Endodermal cell (in vitro differentiated cells): Measurements from ENCODE around the gene NLK. TPM values are rescaled to one million over a fixed set of nuclear protein-coding genes. Genes with fewer than 3 reads are reported as not detected.

Source experiments
- DNase-seq: peaks from one replicate; pipeline ENCODE4 v3.0.0-alpha.2; 2017
- H3K27ac ChIP-seq: 2 replicates; pipeline ENCODE4 v1.5.1; 2013; ENCODE audit warnings: mild to moderate bottlenecking, low read depth, low read length, moderate library complexity
- H3K27me3 ChIP-seq: 2 replicates; pipeline ENCODE4 v1.6.1; 2013; ENCODE audit warnings: mild to moderate bottlenecking, low read length, moderate library complexity; ENCODE audit not compliant: insufficient read depth, control insufficient read depth, poor library complexity, severe bottlenecking
- H3K36me3 ChIP-seq: 2 replicates; pipeline ENCODE4 v1.7.0; 2013; ENCODE audit warnings: mild to moderate bottlenecking, low read length, moderate library complexity; ENCODE audit not compliant: control insufficient read depth, insufficient read depth
- H3K4me1 ChIP-seq: one replicate; pipeline ENCODE4 v1.7.0; 2013; ENCODE audit warnings: low read length; ENCODE audit not compliant: control insufficient read depth, insufficient read depth
- H3K4me3 ChIP-seq: 2 replicates; pipeline ENCODE4 v1.5.1; 2013; ENCODE audit warnings: mild to moderate bottlenecking, low read length, moderate library complexity
- H3K9ac ChIP-seq: 2 replicates; pipeline ENCODE4 v1.6.1; 2013; ENCODE audit warnings: mild to moderate bottlenecking, low read length, moderate library complexity; ENCODE audit not compliant: poor library complexity, severe bottlenecking; ENCODE audit errors: extremely low read depth
- H3K9me3 ChIP-seq: 2 replicates; pipeline ENCODE4 v1.6.1; 2013; ENCODE audit warnings: mild to moderate bottlenecking, low read length, moderate library complexity; ENCODE audit not compliant: control insufficient read depth
- H3K27ac Mint-ChIP-seq: 2 replicates; pipeline ENCODE4 v1.8.0; 2020; ENCODE audit warnings: mixed read lengths
- H3K27me3 Mint-ChIP-seq: 2 replicates; pipeline ENCODE4 v1.8.0; 2021; ENCODE audit warnings: mild to moderate bottlenecking, mixed read lengths; ENCODE audit not compliant: insufficient read depth
- H3K36me3 Mint-ChIP-seq: 2 replicates; pipeline ENCODE4 v1.8.0; 2020; ENCODE audit warnings: low read depth, mixed read lengths
- H3K4me1 Mint-ChIP-seq: 2 replicates; pipeline ENCODE4 v1.8.0; 2020; ENCODE audit warnings: mixed read lengths
- H3K4me3 Mint-ChIP-seq: 2 replicates; pipeline ENCODE4 v1.8.0; 2020; ENCODE audit warnings: mild to moderate bottlenecking, moderate library complexity, mixed read lengths
- H3K9me3 Mint-ChIP-seq: 2 replicates; pipeline ENCODE4 v1.8.0; 2020; ENCODE audit warnings: mild to moderate bottlenecking, mixed read lengths
- CTCF ChIP-seq: fragments of 200-600 bp; sonication (generic); conservative IDR thresholded peaks from 2 replicates; pipeline ENCODE4 v1.5.0; 2021; ENCODE audit warnings: antibody characterized with exemption, mild to moderate bottlenecking
- WGBS, 2 experiments: methylation state at CpG; one replicate each; pipeline versions ENCODE4 v1.1.5 to v1.1.7; 2013; ENCODE audit warnings: missing lambda C conversion rate in 2 of 2, mixed read lengths in 1 of 2; ENCODE audit not compliant: insufficient coverage in 1 of 2, insufficient read length in 1 of 2; 5-methylcytosine and 5-hydroxymethylcytosine counted together
- total RNA-seq, 2 donors: library from RNA; stranded (reverse); fragmentation: NEBNext Ultra II Directional in 1 of 2; extraction: Animal tissue kit (Norgen Biotek cat#: 25700) in 1 of 2; gene quantifications; 2 replicates in 1 of 2; 3 replicates in 1 of 2; pipeline ENCODE4 v1.2.1, GENCODE V29; 2021

The NLK gene
- total RNA-seq, 2 donors from 2014 or later, result 49.2 to 50.3 TPM

- Mint-ChIP-seq H3K27ac (peak overlapping the region; percentile 54), H3K9me3 (peaks cover 3% of the 10 kb centered on the region), H3K36me3 (peaks cover 12% of the 10 kb centered on the region), H3K4me1 (peaks cover 75% of the 10 kb centered on the region), H3K4me3 (peak overlapping the region; percentile 18), H3K27me3 (no peaks in the 10 kb centered on the region)
- H3K27me3 ChIP-seq, result no peaks in the 10 kb centered on the region
- peaks cover 23% of the 10 kb centered on the region for H3K4me1 ChIP-seq
- DNase-seq, result peak; percentile 65
- no peaks in the 10 kb centered on the region for H3K36me3 ChIP-seq
- WGBS, 2 experiments, result 17 to 20% methylated on average over 2 to 3 of the region's 4 CpGs
- TF ChIP-seq CTCF, result no peak
- H3K27ac ChIP-seq, result peak overlapping the region; percentile 34
- H3K9me3 ChIP-seq, result no peaks in the 10 kb centered on the region
- H3K9ac ChIP-seq, result no peak overlapping the region
- H3K4me3 ChIP-seq, result peak overlapping the region; percentile 65
These were observed 5.3 kb downstream of the NLK start for GRCh38 chr17:28047806-28048205.

DNA sequence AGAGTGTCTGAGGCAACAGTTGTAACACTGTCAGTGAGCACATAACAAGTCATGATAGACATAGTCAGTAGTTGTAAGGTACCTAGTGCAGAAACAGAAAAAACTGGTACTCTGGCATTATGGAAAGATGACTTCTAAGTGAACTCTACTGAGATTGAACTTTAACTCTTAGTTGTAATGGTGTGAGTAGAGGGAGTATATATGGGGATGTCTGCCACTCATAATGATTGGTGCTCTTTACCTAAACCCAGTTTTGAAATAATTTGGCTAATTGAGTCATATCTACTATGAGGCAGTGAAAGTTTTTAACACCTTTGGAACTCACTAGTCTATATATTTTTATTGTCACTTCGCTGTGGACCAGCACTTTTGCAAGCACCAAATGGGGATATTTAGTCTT is 6.6 kb downstream of the NLK start:
- 94% methylated on average over 1 of the region's 1 CpG; no CpG with 5 or more reads in 1 of the 2 experiments for WGBS, 2 experiments
- Histone ChIP-seq H3K9ac (no peak overlapping the region), H3K27me3 (no peaks in the 10 kb centered on the region), H3K36me3 (no peaks in the 10 kb centered on the region), H3K9me3 (no peaks in the 10 kb centered on the region), H3K4me1 (peaks cover 23% of the 10 kb centered on the region), H3K4me3 (no peak overlapping the region), H3K27ac (no peak overlapping the region)
- peaks cover 9% of the 10 kb centered on the region for H3K36me3 Mint-ChIP-seq
- H3K27me3 Mint-ChIP-seq, result no peaks in the 10 kb centered on the region
- H3K4me3 Mint-ChIP-seq, result no peak overlapping the region
- peaks cover 77% of the 10 kb centered on the region for H3K4me1 Mint-ChIP-seq
- H3K9me3 Mint-ChIP-seq, result peaks cover 3% of the 10 kb centered on the region
- no peak overlapping the region for H3K27ac Mint-ChIP-seq
- no peak for DNase-seq
- TF ChIP-seq CTCF, result no peak

- no peaks in the 10 kb centered on the region for H3K27me3 ChIP-seq
- H3K9ac ChIP-seq, result no peak overlapping the region
- H3K36me3 Mint-ChIP-seq, result no peaks in the 10 kb centered on the region
- H3K36me3 ChIP-seq, result no peaks in the 10 kb centered on the region
- H3K27me3 Mint-ChIP-seq, result no peaks in the 10 kb centered on the region
- H3K9me3 Mint-ChIP-seq, result no peaks in the 10 kb centered on the region
- peak overlapping the region; percentile 24 for H3K4me3 ChIP-seq
- H3K27ac ChIP-seq, result no peak overlapping the region
- H3K9me3 ChIP-seq, result no peaks in the 10 kb centered on the region
- DNase-seq, result no peak
- 42% methylated on average over 3 of the region's 3 CpGs; no CpG with 5 or more reads in 1 of the 2 experiments for WGBS, 2 experiments
- H3K4me1 ChIP-seq, result peaks cover 21% of the 10 kb centered on the region
- H3K4me1 Mint-ChIP-seq, result peaks cover 66% of the 10 kb centered on the region
- peak overlapping the region; percentile 19 for H3K27ac Mint-ChIP-seq
- no peak for TF ChIP-seq CTCF
- H3K4me3 Mint-ChIP-seq, result peak overlapping the region; percentile 10
These were observed 10.7 kb downstream of the NLK start for GRCh38 chr17:28053044-28053670.
